K562 (cell line): Measurements from ENCODE around the gene TMCO4.

ENCODE experiments used
- ATF2 ChIP-seq: sonication (generic); formaldehyde crosslinking; IDR thresholded peaks from 2 replicates; pipeline ENCODE4 v1.8.1; 2022; ENCODE audit warnings: missing genetic modification reagents
- MAFF ChIP-seq: IDR thresholded peaks from 2 replicates; pipeline ENCODE4 v1.6.1; 2012; ENCODE audit warnings: low read length, improper control_type of control experiment
- NR2F6 ChIP-seq: fragments of 450-650 bp; formaldehyde crosslinking; IDR thresholded peaks from 2 replicates; pipeline ENCODE4 v1.4.0; 2020; ENCODE audit warnings: mild to moderate bottlenecking
- TARDBP ChIP-seq: fragments of 450-650 bp; IDR thresholded peaks from 2 replicates; pipeline ENCODE4 v1.6.1; 2016

GRCh38 chr1:19682901-19683300 lies 116.8 kb downstream of the TMCO4 start:
- TF ChIP-seq TARDBP (no peak), MAFF (no peak), NR2F6 (no peak), ATF2 (CRISPR knock-in tag) (no peak)
